ENCODE data around the gene TJAP1. TPM values are rescaled to one million over a fixed set of nuclear protein-coding genes. Genes with fewer than 3 reads are reported as not detected.

The TJAP1 gene
- total RNA-seq, 1 donor from 2014 or later: 52.1 TPM

- peaks cover 6% of the 10 kb centered on the region for H3K36me3 Mint-ChIP-seq (ENCODE audit: low read depth)
- peak; percentile 95 for DNase-seq (ENCODE audit: low read depth, low spot score)
- H3K27ac Mint-ChIP-seq (ENCODE audit: unreplicated experiment): no peak within 1 kb of the TSS
- TF ChIP-seq CTCF (conservative IDR thresholded peaks at IDR 0.05): no peak
- peaks cover 15% of the 10 kb centered on the region for H3K4me1 Mint-ChIP-seq
- no peaks in the 10 kb centered on the region for H3K27me3 Mint-ChIP-seq (ENCODE audit: low read depth)
- no peak within 1 kb of the TSS for H3K4me3 Mint-ChIP-seq
- no peaks in the 10 kb centered on the region for H3K9me3 Mint-ChIP-seq
Observed at GRCh38 chr6:43516697-43517504, 39.5 kb downstream of the TJAP1 start, which contains the start of the genes POLR1C and YIPF3. Gene POLR1C, plus strand, starts transcription at chr6:43517089. Its CDS starts 21 bp downstream, at chr6:43517110. Gene YIPF3, minus strand, starts transcription at chr6:43516926. Its CDS starts 119 bp downstream, at chr6:43516807.

GRCh38 chr6:43517505-43518357, 40.4 kb downstream of the TJAP1 start:
- H3K4me3 Mint-ChIP-seq: no peak overlapping the region
- no peak for DNase-seq (ENCODE audit: low read depth, low spot score)
- peaks cover 15% of the 10 kb centered on the region for H3K4me1 Mint-ChIP-seq
- H3K9me3 Mint-ChIP-seq: no peaks in the 10 kb centered on the region
- no peaks in the 10 kb centered on the region for H3K27me3 Mint-ChIP-seq (ENCODE audit: low read depth)
- no peak overlapping the region for H3K27ac Mint-ChIP-seq (ENCODE audit: unreplicated experiment)
- no peak for TF ChIP-seq CTCF (conservative IDR thresholded peaks at IDR 0.05)
- peaks cover 6% of the 10 kb centered on the region for H3K36me3 Mint-ChIP-seq (ENCODE audit: low read depth)

GRCh38 chr6:43520097-43520496, 42.7 kb downstream of the TJAP1 start:
- DNase-seq (ENCODE audit: low read depth, low spot score): no peak
- H3K9me3 Mint-ChIP-seq: no peaks in the 10 kb centered on the region
- H3K4me3 Mint-ChIP-seq: peak overlapping the region; percentile 4
- H3K4me1 Mint-ChIP-seq: peaks cover 13% of the 10 kb centered on the region
- H3K27ac Mint-ChIP-seq (ENCODE audit: unreplicated experiment): no peak overlapping the region
- no peak for TF ChIP-seq CTCF (conservative IDR thresholded peaks at IDR 0.05)
- peaks cover 5% of the 10 kb centered on the region for H3K36me3 Mint-ChIP-seq (ENCODE audit: low read depth)
- H3K27me3 Mint-ChIP-seq (ENCODE audit: low read depth): no peaks in the 10 kb centered on the region

GRCh38 chr6:43521836-43522235, 44.5 kb downstream of the TJAP1 start:
- H3K4me3 Mint-ChIP-seq: no peak overlapping the region
- H3K36me3 Mint-ChIP-seq (ENCODE audit: low read depth): peaks cover 9% of the 10 kb centered on the region

More at GRCh38 chr6:43521836-43522235, 44.5 kb downstream of the TJAP1 start:
- Mint-ChIP-seq H3K9me3 (no peaks in the 10 kb centered on the region), H3K4me1 (no peaks in the 10 kb centered on the region), H3K27me3 (ENCODE audit: low read depth) (no peaks in the 10 kb centered on the region), H3K27ac (ENCODE audit: unreplicated experiment) (no peak overlapping the region)
- DNase-seq (ENCODE audit: low read depth, low spot score): no peak
- TF ChIP-seq CTCF (conservative IDR thresholded peaks at IDR 0.05): no peak

Measured in neural crest cell (in vitro differentiated cells).